Measurements from ENCODE around the gene ARFGAP1.

The ARFGAP1 gene

DNA sequence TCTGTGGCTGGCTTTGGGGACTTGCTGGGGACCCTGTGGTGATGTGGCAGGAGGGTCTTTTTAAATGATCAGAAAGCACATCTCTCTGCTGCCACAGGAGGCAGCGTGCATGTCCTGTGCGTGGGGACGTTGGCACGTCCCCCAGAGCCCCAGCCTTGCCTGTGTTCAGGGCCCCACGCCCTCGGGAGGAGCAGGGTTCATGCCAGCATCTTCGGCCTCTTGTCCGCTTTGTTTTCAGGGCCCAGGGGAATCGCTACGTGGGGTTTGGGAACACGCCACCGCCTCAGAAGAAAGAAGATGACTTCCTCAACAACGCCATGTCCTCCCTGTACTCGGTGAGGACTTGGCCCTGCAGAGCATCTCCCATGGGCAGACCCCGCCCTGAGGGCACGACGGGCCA, 6.0 kb downstream of the ARFGAP1 start:
- peaks cover 29 to 74% of the 10 kb centered on the region in 2 donors for H3K36me3 ChIP-seq (ENCODE audit: control insufficient read depth in 1 of 2, insufficient read depth in 2 of 2, low read length in 2 of 2)
- H3K4me3 ChIP-seq (ENCODE audit: low read depth in 1 of 2, low read length in 2 of 2) = no peak overlapping the region
- H3K9me3 ChIP-seq (ENCODE audit: control insufficient read depth in 1 of 2, low read length in 2 of 2) = no peaks in the 10 kb centered on the region
- no peak overlapping the region for H3K9ac ChIP-seq (ENCODE audit: low read depth in 1 of 2, low read length in 2 of 2)
- H3K27ac ChIP-seq (ENCODE audit: low read depth, low read length) = no peak overlapping the region
- no peaks in the 10 kb centered on the region for H3K27me3 ChIP-seq (ENCODE audit: control insufficient read depth in 1 of 2, insufficient read depth in 2 of 2, low read length in 2 of 2)
- peaks cover 4 to 14% of the 10 kb centered on the region in 2 donors for H3K4me1 ChIP-seq (ENCODE audit: control insufficient read depth in 1 of 2, insufficient read depth in 2 of 2, low read length in 2 of 2)

DNA sequence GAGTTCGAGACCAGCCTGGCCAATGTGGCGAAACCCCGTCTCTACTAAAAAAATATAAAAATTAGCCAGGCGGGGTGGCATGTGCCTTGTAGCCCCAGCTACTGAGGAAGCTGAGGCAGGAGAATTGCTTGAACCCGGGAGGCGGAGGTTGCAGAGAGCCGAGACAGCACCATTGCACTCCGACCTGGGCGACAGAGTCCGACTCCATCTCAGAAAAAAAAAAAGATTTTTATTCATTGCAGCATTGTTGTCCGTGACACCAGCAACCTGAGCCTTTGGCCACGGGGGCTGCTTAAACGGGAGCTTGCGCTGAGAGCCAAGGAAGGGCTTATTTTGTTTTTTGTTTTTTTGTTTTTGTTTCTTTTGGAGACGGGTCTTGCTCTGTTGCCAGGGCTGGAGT, 7.3 kb downstream of the ARFGAP1 start:
- no peak overlapping the region for H3K27ac ChIP-seq (ENCODE audit: low read depth, low read length)
- no peaks in the 10 kb centered on the region for H3K9me3 ChIP-seq (ENCODE audit: control insufficient read depth in 1 of 2, low read length in 2 of 2)
- H3K36me3 ChIP-seq (ENCODE audit: control insufficient read depth in 1 of 2, insufficient read depth in 2 of 2, low read length in 2 of 2) = peaks cover 29 to 76% of the 10 kb centered on the region in 2 donors
- peaks cover 3% of the 10 kb centered on the region in 2 donors for H3K4me1 ChIP-seq (ENCODE audit: control insufficient read depth in 1 of 2, insufficient read depth in 2 of 2, low read length in 2 of 2)
- no peaks in the 10 kb centered on the region for H3K27me3 ChIP-seq (ENCODE audit: control insufficient read depth in 1 of 2, insufficient read depth in 2 of 2, low read length in 2 of 2)
- H3K4me3 ChIP-seq (ENCODE audit: low read depth in 1 of 2, low read length in 2 of 2) = no peak overlapping the region
- H3K9ac ChIP-seq (ENCODE audit: low read depth in 1 of 2, low read length in 2 of 2) = no peak overlapping the region

DNA sequence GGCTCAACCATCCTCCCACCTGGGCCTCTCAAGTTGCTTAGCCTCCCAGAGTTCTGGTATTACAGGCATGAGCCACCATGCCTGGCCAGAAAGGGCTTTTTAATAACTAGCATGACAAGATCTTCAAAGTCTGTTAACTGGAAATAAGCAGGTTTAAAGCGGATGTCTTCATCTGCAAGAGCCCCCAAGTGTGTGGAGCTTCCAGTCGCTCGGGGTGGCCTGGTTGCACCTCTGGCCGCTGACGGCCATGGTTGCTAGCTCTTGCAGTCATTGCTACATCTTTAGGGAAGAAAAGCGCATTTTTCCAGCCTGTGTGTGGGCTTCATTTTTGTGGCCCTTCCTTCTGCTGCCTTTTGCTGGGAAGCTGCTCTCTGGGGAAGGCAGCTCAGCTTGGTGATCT, 7.8 kb downstream of the ARFGAP1 start:
- Histone ChIP-seq H3K4me3 (ENCODE audit: low read depth in 1 of 2, low read length in 2 of 2) (no peak overlapping the region), H3K27ac (ENCODE audit: low read depth, low read length) (no peak overlapping the region), H3K36me3 (ENCODE audit: control insufficient read depth in 1 of 2, insufficient read depth in 2 of 2, low read length in 2 of 2) (peaks cover 29 to 78% of the 10 kb centered on the region in 2 donors), H3K4me1 (ENCODE audit: control insufficient read depth in 1 of 2, insufficient read depth in 2 of 2, low read length in 2 of 2) (peaks cover 0 to 3% of the 10 kb centered on the region in 2 donors), H3K9me3 (ENCODE audit: control insufficient read depth in 1 of 2, low read length in 2 of 2) (no peaks in the 10 kb centered on the region), H3K9ac (ENCODE audit: low read depth in 1 of 2, low read length in 2 of 2) (no peak overlapping the region), H3K27me3 (ENCODE audit: control insufficient read depth in 1 of 2, insufficient read depth in 2 of 2, low read length in 2 of 2) (no peaks in the 10 kb centered on the region)

DNA sequence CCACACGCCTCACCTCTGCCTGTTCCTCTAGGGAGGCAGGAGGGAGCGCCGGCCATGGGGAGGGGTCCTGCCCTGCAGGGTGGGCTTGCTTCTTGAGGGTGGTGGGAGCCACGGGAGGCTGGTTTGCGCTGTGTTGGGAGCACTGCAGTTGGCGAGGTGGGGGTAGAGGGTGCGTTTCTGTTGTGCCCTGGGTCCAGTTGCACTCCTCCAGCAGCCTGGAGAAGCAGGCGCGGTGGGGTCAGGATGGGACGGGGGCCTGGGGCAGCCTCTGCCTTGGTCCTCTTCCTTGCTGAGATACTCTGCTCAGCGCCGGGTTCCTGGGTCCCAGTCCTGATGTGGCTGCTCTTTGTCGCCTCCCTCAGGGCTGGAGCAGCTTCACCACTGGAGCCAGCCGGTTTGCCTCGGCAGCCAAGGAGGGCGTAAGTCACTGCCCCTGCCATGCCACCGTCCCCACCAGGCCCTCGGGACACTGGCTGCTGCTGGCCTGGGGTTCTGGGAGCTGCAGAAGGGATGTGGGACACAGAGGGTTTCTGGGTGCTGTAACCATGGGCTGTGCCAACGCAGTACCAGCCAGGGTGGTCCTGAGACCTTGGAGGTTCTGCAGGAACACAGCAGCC, 8.4 kb downstream of the ARFGAP1 start:
- Histone ChIP-seq H3K27me3 (ENCODE audit: control insufficient read depth in 1 of 2, insufficient read depth in 2 of 2, low read length in 2 of 2) (no peaks in the 10 kb centered on the region), H3K36me3 (ENCODE audit: control insufficient read depth in 1 of 2, insufficient read depth in 2 of 2, low read length in 2 of 2) (peaks cover 29 to 82% of the 10 kb centered on the region in 2 donors)

DNA sequence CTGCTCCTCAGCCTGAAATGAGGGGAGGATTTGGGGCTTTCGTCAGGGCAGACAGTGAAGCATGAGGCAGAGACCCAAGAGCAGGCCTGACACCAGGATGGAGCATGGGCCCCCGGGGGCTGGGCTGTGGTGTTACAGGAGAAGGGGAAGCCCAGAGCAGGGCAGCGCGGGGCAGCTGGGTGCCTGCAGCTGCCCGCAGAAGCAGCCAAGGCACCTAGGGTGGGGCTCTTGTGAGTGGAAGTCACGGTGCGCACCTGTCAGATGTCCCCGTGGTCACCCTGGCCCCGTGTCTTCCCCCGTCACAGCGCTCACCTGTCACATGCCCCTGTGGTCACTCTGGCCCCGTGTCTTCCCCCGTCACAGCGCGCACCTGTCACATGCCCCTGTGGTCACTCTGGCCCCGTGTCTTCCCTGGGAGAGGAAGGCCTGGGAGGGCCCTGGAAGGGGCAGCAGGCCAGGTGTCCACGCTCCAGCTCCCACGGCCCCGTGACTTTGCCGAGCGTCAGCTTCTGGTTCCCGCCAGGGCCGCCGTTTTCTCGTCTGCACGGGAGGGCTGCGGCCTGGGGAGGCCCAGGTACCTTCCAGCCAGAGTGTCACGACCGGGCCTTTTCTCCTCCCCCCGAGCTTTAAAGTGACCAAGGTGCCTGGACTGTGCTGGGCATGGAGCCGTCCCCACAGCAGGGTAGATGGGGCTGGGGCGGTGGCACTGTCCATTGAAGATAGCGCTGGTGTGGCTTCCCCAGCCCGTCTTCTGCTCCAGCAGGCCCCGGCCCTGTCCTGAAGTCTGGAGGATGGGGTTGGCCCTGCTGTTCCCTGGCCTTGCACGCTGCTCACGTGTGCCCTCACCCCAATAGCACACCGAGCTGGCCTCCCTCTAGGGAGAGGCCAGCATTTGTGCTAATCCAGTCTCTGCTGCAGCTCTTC, 9.4 kb downstream of the ARFGAP1 start:
- Histone ChIP-seq H3K36me3 (ENCODE audit: control insufficient read depth in 1 of 2, insufficient read depth in 2 of 2, low read length in 2 of 2) (peaks cover 29 to 76% of the 10 kb centered on the region in 2 donors), H3K27me3 (ENCODE audit: control insufficient read depth in 1 of 2, insufficient read depth in 2 of 2, low read length in 2 of 2) (no peaks in the 10 kb centered on the region), H3K9me3 (ENCODE audit: control insufficient read depth in 1 of 2, low read length in 2 of 2) (no peaks in the 10 kb centered on the region)

More for the DNA sequence above, 8.4 kb downstream of the ARFGAP1 start:
- Histone ChIP-seq H3K4me1 (ENCODE audit: control insufficient read depth in 1 of 2, insufficient read depth in 2 of 2, low read length in 2 of 2) (peaks cover 0 to 3% of the 10 kb centered on the region in 2 donors), H3K4me3 (ENCODE audit: low read depth in 1 of 2, low read length in 2 of 2) (no peak overlapping the region), H3K9ac (ENCODE audit: low read depth in 1 of 2, low read length in 2 of 2) (no peak overlapping the region), H3K27ac (ENCODE audit: low read depth, low read length) (no peak overlapping the region), H3K9me3 (ENCODE audit: control insufficient read depth in 1 of 2, low read length in 2 of 2) (no peaks in the 10 kb centered on the region)

DNA sequence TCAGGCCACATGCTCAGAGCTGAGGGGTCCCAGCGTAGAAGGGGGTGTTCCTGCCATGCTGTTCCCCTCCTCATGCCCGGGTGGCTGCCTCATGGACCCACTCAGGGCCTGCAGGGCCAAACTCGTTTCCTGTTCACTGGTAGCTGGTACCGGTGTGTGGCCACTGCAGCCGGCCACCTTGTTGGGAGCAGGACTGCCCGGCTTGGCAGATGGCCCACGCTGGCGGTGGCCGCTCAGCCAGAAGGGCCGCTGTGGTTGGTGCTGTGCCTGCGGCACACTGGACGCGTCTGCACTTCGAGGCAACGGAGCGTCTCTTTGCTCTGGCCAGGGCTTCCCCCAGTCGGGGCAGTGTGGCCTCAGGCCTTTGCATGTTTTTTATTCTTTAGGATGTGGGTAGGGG, 10.3 kb downstream of the ARFGAP1 start:
- Histone ChIP-seq H3K9ac (ENCODE audit: low read depth in 1 of 2, low read length in 2 of 2) (no peak overlapping the region), H3K4me1 (ENCODE audit: control insufficient read depth in 1 of 2, insufficient read depth in 2 of 2, low read length in 2 of 2) (peaks cover 0 to 3% of the 10 kb centered on the region in 2 donors), H3K36me3 (ENCODE audit: control insufficient read depth in 1 of 2, insufficient read depth in 2 of 2, low read length in 2 of 2) (peaks cover 29 to 73% of the 10 kb centered on the region in 2 donors), H3K27ac (ENCODE audit: low read depth, low read length) (no peak overlapping the region), H3K27me3 (ENCODE audit: control insufficient read depth in 1 of 2, insufficient read depth in 2 of 2, low read length in 2 of 2) (no peaks in the 10 kb centered on the region), H3K4me3 (ENCODE audit: low read depth in 1 of 2, low read length in 2 of 2) (no peak overlapping the region), H3K9me3 (ENCODE audit: control insufficient read depth in 1 of 2, low read length in 2 of 2) (no peaks in the 10 kb centered on the region)

More for the DNA sequence above, 9.4 kb downstream of the ARFGAP1 start:
- peaks cover 0 to 3% of the 10 kb centered on the region in 2 donors for H3K4me1 ChIP-seq (ENCODE audit: control insufficient read depth in 1 of 2, insufficient read depth in 2 of 2, low read length in 2 of 2)
- no peak overlapping the region for H3K4me3 ChIP-seq (ENCODE audit: low read depth in 1 of 2, low read length in 2 of 2)
- no peak overlapping the region for H3K9ac ChIP-seq (ENCODE audit: low read depth in 1 of 2, low read length in 2 of 2)
- no peak overlapping the region for H3K27ac ChIP-seq (ENCODE audit: low read depth, low read length)

DNA sequence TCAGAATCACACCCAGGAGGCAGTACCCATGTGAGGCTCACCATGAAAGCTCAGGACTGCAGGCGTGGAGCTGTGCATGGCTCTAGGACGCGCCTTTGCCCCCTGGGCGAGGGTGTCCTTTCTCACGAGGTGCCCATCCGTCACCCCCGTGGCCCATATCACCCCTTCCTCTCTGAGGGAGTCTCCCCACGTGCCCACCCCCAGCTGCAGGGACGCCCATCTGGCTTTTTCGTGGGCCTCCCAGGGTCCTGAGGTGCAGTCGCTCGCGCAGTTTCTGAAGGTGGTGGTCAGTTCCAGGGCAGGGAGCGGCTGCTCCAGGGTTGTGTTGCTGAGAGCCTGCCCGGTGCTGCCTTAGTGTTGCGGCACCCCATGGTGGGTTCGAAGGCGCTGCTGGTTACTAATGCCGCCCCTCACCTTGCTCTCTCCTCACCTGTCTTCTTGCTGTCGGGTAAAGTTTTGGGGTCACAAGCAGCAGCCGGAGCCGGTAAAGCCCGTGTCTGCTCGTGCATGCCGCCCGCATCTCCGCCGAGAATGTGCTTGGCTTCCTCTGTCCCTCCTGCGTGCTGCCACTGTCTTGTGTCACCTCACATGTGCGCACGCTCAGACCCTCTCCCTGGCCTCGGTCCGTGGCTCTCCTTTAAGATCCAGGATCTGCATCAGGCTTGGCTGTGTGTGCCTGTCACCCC, 10.9 kb downstream of the ARFGAP1 start:
- H3K9ac ChIP-seq (ENCODE audit: low read depth in 1 of 2, low read length in 2 of 2) = no peak overlapping the region
- H3K27me3 ChIP-seq (ENCODE audit: control insufficient read depth in 1 of 2, insufficient read depth in 2 of 2, low read length in 2 of 2) = no peaks in the 10 kb centered on the region
- peak overlapping the region in 1 of 2 donors; percentile 29 for H3K4me3 ChIP-seq (ENCODE audit: low read depth in 1 of 2, low read length in 2 of 2)
- H3K36me3 ChIP-seq (ENCODE audit: control insufficient read depth in 1 of 2, insufficient read depth in 2 of 2, low read length in 2 of 2) = peaks cover 30 to 72% of the 10 kb centered on the region in 2 donors
- no peaks in the 10 kb centered on the region for H3K9me3 ChIP-seq (ENCODE audit: control insufficient read depth in 1 of 2, low read length in 2 of 2)
- peaks cover 0 to 3% of the 10 kb centered on the region in 2 donors for H3K4me1 ChIP-seq (ENCODE audit: control insufficient read depth in 1 of 2, insufficient read depth in 2 of 2, low read length in 2 of 2)
- no peak overlapping the region for H3K27ac ChIP-seq (ENCODE audit: low read depth, low read length)

DNA sequence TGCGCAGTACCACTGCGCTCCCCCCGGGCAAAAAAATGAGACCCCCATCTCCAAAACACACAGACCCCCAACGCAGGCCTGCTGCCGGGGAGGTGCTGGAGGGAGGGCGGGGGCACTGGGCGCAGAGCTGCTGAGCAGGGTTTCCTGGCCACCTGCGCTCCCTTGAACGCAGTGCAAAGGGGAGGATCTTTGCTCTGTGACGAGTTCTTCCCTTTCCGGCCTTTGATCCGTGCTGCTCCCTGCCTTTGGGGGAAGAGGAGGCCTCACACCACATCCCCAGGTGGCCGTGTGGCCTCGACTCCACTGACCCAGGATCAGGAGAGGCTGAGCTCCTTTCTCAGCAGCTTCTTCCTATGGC, 11.4 kb downstream of the ARFGAP1 start:
- H3K27ac ChIP-seq (ENCODE audit: low read depth, low read length) = no peak overlapping the region
- peaks cover 32 to 72% of the 10 kb centered on the region in 2 donors for H3K36me3 ChIP-seq (ENCODE audit: control insufficient read depth in 1 of 2, insufficient read depth in 2 of 2, low read length in 2 of 2)
- peak overlapping the region in 1 of 2 donors; percentile 30 for H3K4me3 ChIP-seq (ENCODE audit: low read depth in 1 of 2, low read length in 2 of 2)
- peak overlapping the region in 1 of 2 donors; percentile 25 for H3K9ac ChIP-seq (ENCODE audit: low read depth in 1 of 2, low read length in 2 of 2)
- H3K27me3 ChIP-seq (ENCODE audit: control insufficient read depth in 1 of 2, insufficient read depth in 2 of 2, low read length in 2 of 2) = no peaks in the 10 kb centered on the region
- H3K4me1 ChIP-seq (ENCODE audit: control insufficient read depth in 1 of 2, insufficient read depth in 2 of 2, low read length in 2 of 2) = peaks cover 0 to 3% of the 10 kb centered on the region in 2 donors
- no peaks in the 10 kb centered on the region for H3K9me3 ChIP-seq (ENCODE audit: control insufficient read depth in 1 of 2, low read length in 2 of 2)

DNA sequence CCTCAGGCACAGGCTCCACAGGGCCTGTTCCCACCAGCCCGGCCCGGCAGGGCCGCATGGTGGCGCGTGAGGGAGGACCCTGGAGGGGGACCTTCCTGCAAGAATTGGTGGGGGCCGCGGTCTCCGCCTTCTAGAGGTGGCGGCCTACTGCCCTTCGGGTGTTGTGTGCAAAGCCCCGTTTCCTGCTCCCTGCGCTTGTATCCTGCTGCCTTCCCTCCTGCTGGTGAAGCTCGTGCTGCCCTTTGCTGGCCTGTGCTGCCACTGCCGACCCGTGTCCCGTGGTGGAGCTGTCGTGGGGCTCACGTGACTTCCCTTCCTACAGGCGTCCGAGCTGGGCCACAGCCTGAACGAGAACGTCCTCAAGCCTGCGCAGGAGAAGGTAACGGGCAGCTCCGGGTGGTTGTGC, 11.9 kb downstream of the ARFGAP1 start:
- Histone ChIP-seq H3K9me3 (ENCODE audit: control insufficient read depth in 1 of 2, low read length in 2 of 2) (no peaks in the 10 kb centered on the region), H3K4me1 (ENCODE audit: control insufficient read depth in 1 of 2, insufficient read depth in 2 of 2, low read length in 2 of 2) (peaks cover 0 to 3% of the 10 kb centered on the region in 2 donors), H3K9ac (ENCODE audit: low read depth in 1 of 2, low read length in 2 of 2) (peak overlapping the region in 1 of 2 donors; percentile 25), H3K4me3 (ENCODE audit: low read depth in 1 of 2, low read length in 2 of 2) (peak overlapping the region in 1 of 2 donors; percentile 30), H3K27ac (ENCODE audit: low read depth, low read length) (no peak overlapping the region), H3K27me3 (ENCODE audit: control insufficient read depth in 1 of 2, insufficient read depth in 2 of 2, low read length in 2 of 2) (no peaks in the 10 kb centered on the region), H3K36me3 (ENCODE audit: control insufficient read depth in 1 of 2, insufficient read depth in 2 of 2, low read length in 2 of 2) (peaks cover 32 to 67% of the 10 kb centered on the region in 2 donors)

All from duodenal mucosa (tissue), 2 donors.